Measurements from ENCODE around the gene WEE2.

Gene WEE2

DNA sequence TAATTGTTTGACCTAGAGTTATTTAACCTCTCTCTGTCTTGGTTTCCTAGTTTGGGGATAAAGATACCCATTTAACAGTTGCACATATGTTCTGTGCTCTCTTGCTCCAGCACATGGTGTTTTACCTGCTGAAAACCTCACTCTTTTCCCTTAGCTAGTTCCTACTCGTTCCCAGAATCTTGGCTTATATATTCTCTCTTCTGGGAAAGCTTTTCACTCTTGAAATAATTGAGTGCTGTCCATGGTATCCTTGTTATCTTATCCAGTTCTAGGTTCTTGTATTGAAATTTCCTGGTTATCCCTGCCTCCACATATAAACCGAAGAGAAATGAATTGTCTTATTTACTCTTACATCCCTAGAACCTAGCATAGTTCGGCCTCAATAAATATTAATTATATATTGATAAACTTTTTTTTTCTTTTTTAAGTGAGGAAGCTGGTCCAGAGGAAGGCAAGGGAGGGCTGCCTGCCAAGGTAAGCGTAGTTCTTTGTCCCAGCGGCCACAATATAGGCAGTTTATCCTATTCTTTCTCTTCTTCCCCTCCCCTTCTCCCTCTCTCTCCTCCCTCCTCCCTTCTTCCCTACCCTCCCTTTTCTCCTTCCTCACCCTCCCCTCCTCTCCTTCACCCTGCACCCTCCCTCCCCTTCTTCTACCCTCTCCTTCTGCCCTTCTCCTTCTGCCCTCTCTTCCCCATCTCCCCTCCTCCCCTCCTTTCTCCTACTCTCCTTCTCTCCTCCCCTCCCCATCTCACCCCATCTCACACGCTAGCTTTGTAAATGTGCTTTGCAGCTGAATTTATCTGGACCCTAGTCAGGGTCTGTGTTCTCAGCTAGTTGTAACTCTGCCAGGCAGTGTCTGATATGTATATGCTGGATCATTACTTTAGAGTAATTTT is 7.9 kb downstream of the WEE2 start:
- no peak overlapping the region for H3K4me3 ChIP-seq (ENCODE audit: low read length)
- TF ChIP-seq, protein P1, sequence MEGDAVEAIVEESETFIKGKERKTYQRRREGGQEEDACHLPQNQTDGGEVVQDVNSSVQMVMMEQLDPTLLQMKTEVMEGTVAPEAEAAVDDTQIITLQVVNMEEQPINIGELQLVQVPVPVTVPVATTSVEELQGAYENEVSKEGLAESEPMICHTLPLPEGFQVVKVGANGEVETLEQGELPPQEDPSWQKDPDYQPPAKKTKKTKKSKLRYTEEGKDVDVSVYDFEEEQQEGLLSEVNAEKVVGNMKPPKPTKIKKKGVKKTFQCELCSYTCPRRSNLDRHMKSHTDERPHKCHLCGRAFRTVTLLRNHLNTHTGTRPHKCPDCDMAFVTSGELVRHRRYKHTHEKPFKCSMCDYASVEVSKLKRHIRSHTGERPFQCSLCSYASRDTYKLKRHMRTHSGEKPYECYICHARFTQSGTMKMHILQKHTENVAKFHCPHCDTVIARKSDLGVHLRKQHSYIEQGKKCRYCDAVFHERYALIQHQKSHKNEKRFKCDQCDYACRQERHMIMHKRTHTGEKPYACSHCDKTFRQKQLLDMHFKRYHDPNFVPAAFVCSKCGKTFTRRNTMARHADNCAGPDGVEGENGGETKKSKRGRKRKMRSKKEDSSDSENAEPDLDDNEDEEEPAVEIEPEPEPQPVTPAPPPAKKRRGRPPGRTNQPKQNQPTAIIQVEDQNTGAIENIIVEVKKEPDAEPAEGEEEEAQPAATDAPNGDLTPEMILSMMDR (IDR thresholded peaks at IDR 0.05; ENCODE audit: insufficient read depth, low read depth, low read length, missing control alignments) = no peak
- no peak for DNase-seq (ENCODE audit: low read depth)

DNA sequence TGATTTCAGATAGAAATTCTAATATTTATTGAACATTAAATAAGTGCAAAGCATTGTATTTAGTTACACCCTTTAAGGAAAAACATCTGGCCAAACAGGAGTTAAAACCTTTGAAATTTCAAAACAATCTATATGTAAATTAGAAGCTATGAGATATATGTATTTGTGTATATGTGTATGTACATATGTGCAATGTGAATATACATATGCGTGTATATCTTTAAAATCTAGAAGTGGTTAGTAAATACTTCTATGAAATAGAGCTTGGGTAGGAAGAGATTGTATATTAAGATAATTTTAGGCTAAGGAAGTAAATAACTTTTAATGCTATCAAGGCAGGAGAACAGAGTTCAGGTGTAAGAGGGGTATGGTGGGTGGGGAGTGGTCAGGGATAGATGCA is 9.3 kb downstream of the WEE2 start:
- TF ChIP-seq, protein P1 (IDR thresholded peaks at IDR 0.05; ENCODE audit: insufficient read depth, low read depth, low read length, missing control alignments) = no peak
- H3K4me3 ChIP-seq (ENCODE audit: low read length) = no peak overlapping the region
- no peak for DNase-seq (ENCODE audit: low read depth)

DNA sequence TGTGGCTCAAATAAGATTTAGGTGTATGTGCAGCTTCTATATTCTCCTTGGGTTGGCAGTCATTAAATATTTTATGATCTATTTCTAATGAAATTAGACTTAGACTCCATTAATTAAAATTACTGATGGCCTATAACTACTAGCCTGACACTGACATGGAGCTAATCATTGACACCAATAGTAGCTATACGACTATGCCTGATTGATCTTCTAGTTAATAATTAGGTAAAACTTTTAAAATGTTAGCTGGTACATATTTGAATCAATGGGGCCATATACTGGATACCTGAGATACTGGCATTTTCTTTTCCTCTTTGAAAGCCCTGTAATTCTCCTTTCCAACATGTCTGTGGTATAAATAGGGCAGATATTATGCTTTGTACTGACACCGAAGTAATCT is 14.4 kb downstream of the WEE2 start:
- TF ChIP-seq, protein P1 (IDR thresholded peaks at IDR 0.05; ENCODE audit: insufficient read depth, low read depth, low read length, missing control alignments) = no peak
- H3K4me3 ChIP-seq (ENCODE audit: low read length) = no peak overlapping the region

DNA sequence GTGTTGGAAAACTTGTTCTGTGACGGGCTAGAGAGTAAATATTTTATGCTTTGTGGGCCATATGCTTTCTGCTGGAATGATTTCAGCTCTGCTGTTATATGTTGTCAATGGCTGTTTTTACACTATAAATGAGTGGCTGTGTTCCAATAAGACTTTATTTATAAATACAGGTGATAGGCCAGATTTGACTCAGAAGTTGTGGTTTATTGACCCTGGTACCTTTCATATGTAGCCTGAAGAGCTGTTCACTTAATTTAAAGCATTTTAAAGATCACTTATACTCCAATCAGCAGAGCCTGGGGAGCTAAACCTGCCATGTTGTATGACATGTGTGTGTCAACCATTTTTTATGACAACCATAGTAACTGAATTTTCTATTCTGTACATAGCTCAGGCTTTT is 20.9 kb downstream of the WEE2 start:
- no peak for DNase-seq (ENCODE audit: low read depth)
- TF ChIP-seq, protein P1 (IDR thresholded peaks at IDR 0.05; ENCODE audit: insufficient read depth, low read depth, low read length, missing control alignments) = no peak
- H3K4me3 ChIP-seq (ENCODE audit: low read length) = no peak overlapping the region

More for the DNA sequence above, 14.4 kb downstream of the WEE2 start:
- no peak for DNase-seq (ENCODE audit: low read depth)

DNA sequence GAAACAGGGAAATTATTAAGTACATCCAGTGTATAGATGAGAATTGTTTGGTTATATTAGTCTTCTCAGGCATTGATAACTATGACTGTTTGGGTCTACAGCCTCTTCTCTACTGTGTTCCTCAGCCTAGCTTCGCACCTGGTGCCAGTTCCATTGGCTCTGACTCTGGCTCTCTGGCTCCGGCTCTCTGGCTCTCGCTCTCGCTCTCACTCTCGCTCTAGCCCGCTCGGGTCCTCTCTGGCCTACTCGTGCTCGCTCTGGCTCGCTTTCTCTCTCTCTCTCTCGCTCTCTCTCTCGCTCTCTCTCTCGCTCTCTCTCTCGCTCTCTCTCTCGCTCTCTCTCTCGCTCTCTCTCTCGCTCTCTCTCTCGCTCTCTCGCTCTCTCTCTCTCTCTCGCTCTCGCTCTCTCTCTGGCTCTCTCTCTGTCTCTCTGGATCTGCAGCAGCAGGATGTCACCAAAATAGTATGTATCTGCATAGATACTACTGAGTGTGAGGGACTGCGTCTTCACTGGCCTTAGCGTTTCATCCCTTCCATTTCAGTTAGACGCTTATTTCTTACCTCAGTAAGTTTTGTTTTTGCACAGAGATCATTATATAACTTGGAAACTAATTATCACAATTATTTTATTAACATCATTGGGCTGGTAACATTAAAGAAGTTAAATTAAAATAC is 23.5 kb downstream of the WEE2 start:
- no peak overlapping the region for H3K4me3 ChIP-seq (ENCODE audit: low read length)
- no peak for DNase-seq (ENCODE audit: low read depth)
- TF ChIP-seq, protein P1 (IDR thresholded peaks at IDR 0.05; ENCODE audit: insufficient read depth, low read depth, low read length, missing control alignments) = no peak

DNA sequence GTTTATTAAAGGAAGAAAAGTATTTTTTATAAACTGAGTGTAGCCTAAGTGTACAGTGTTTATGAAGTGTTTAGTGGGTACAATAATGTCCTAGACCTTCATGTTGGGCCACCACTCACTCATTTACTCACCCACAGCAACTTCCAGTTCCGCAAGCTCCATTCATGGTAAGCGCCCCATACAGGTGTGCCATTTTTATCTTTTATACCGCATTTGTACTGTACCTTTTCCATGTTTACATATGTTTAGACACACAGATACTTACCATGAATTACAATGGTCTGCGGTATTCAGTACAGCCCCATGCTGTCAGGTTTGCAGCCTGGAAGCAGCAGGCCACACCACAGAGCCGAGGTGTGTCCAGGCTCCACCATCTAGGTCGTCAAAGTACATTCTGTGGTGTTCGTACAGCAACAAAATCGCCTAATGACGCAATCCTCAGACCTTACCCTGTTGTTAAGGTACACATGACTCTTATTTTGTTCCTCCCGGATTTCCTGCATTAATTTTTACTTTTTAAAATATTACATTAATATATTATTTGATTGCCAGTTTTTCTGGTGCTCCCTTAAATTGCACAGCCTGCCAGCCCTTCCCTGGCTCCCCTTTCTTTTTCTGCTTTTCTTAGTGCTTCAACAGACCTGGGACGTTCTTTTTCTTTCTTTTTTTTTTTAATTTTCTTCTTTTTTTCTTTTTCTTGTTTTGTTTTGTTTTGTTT is 29.1 kb downstream of the WEE2 start:
- H3K4me3 ChIP-seq (ENCODE audit: low read length) = peak overlapping the region; percentile 89
- TF ChIP-seq, protein P1 (IDR thresholded peaks at IDR 0.05; ENCODE audit: insufficient read depth, low read depth, low read length, missing control alignments) = no peak
- DNase-seq (ENCODE audit: low read depth) = peak; percentile 63
